ENCODE results near the gene TTC34.

Gene TTC34

DNA sequence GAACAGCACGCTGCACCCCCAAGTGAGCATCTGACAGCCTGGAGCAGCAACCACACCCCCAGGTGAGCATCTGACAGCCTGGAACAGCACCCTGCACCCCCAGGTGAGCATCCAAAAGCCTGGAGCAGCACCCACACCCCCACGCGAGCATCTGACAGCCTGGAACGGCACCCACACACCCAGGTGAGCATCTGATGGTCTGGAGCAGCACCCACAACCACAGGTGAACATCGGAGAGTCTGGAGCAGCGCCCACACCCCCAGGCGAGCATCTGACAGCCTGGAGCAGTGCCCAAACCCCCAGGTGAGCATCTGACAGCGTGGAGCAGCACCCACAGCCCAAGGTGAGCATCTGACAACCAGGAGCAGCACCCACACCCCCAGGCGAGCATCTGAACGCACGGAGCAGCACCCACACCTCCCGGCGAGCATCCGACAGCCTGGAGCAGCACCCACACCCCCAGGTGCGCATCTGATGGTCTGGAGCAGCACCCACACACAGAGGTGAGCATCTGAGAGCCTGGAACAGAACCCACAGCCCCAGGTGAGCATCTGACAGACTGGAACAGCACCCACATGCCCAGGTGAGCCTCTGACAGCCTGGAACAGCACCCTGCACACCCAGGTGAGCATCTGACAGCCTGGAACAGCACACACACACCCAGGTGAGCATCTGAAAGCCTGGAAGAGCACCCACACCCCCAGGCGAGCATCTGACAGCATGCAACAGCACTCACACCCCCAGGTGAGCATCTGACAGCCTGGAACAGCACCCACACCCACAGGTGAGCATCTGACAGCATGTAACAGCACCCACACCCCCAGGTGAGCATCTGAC lies 145.7 kb downstream of the TTC34 start:
- DNase-seq, result peak; percentile 16 to 19

DNA sequence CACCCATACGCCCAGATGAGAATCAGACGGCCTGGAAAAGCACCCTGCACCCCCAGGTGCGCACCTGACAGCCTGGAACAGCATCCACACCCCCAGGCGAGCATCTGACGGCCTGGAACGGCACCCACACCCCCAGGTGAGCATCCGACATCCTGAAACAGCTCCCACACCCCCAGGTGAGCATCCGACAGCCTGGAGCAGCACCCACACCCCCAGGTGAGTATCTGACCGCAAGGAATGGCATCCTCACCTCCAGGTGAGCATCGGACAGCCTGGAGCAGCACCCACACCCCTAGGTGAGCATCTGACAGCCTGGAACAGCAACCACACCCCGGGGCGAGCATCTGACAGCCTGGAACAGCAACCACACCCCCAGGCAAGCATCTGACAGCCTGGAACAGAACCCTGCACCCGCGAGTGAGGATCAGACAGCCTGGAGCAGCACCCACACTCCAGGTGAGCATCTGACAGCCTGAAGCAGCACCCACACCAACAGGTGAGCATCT lies 147.0 kb downstream of the TTC34 start:
- DNase-seq, result peak; percentile 16 to 18

DNA sequence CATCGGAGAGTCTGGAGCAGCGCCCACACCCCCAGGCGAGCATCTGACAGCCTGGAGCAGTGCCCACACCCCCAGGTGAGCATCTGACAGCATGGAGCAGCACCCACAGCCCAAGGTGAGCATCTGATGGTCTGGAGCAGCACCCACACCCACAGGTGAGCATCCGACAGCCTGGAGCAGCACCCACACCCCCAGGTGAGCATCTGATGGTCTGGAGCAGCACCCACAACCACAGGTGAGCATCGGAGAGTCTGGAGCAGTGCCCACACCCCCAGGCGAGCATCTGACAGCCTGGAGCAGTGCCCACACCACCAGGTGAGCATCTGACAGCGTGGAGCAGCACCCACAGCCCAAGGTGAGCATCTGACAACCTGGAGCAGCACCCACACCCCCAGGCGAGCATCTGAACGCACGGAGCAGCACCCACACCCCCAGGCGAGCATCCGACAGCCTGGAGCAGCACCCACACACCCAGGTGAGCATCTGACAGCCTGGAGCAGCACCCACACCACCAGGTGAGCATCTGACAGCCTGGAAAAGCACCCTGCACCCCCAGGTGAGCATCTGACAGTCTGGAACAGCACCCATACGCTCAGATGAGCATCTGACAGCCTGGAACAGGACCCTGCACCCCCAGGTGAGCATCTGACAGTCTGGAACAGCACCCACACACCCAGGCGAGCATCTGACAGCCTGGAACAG lies 147.6 kb downstream of the TTC34 start:
- DNase-seq, result peak; percentile 30 to 37

DNA sequence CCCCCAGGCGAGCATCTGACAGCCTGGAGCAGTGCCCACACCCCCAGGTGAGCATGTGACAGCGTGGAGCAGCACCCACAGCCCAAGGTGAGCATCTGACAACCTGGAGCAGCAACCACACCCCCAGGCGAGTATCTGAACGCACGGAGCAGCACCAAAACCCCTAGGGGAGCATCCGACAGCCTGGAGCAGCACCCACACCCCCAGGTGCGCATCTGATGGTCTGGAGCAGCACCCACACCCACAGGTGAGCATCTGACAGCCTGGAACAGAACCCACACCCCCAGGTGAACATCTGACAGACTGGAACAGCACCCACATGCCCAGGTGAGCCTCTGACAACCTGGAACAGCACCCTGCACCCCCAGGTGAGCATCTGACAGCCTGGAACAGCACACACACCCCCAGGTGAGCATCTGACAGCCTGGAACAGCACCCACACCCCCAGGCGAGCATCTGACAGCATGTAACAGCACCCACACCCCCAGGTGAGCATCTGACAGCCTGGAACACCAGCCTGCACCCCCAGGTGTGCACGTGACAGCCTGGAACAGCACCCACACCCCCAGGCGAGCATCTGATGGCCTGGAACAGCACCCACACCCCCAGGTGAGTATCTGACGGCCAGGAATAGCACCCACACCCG lies 148.4 kb downstream of the TTC34 start:
- DNase-seq, result peak in 1 of 2 experiments; percentile 24

DNA sequence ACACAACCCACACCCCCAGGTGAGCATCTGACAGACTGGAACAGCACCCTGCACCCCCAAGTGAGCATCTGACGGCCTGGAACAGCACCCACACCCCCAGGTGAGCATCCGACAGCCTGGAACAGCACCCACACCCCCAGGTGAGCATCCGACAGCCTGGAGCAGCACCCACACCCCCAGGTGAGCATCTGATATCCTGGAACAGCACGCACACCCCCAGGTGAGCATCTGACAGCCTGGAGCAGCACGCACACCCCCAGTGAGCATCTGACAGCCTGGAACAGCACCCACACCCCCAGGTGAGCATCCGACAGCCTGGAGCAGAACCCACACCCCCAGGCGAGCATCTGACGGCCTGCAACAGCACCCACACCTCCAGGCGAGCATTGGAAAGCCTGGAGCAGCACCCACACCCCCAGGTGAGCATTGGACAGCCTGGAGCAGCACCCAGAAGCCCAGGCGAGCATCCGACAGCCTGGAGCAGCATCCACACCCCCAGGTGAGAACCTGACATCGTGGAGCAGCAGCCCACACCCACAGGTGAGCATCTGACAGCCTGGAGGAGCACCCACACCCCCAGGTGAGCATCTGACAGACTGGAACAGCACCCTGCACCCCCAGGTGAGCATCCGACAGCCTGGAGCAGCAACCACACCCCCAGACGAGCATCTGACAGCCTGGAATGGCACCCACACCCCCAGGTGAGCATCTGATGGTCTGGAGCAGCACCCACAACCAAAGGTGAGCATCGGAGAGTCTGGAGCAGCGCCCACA lies 149.2 kb downstream of the TTC34 start:
- DNase-seq, result peak; percentile 8 to 12

DNA sequence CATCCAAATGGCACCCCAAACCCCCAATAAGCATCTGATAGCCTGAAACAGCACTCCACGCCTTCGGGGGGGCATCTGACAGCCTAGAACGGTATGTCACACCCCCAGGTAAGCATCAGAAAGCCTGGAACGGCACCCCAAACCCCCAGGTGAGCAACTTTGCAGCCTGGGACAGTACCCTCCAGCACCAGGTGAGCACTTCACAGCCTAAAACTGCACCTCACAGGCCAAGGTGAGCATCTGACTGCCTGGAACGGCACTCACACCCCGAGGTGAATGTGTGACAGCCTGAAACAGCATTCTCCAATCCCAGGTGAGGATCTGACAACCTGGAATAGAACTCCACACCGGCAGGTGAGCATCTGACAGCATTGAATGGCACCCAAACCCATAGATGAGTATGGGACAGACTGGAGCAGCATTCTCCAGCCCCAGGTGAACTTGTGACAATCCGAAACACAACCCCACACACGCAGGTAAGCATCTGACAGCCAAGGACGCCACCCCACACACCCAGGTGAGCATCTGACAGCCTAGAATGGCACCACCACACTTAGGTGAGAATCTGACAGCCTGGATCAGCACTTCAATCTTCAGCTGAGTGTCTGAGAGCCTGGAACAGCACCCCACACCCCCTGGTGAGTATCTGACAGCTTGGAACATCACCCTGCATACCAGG lies 150.4 kb downstream of the TTC34 start:
- peak; percentile 5 to 7 for DNase-seq

DNA sequence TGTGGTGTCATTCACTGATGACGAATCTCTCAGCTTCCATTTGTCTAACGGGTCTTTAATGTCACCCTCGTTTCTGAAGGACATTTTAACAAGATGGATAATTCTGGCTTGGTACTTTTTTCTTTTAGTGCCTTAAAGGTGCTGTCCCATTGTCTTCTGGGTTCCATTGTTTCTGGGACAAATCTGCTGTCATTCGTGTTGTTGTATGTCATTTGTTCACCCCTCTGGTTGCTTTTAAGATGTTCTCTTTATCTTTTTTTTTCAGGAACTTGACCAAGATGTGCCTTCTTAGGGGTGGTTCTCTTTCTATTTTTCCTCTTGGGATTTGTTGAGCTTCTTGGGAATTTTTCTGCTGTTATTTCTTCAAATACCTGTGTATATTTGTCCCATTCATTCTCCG lies 154.7 kb downstream of the TTC34 start:
- no peak for DNase-seq

DNA sequence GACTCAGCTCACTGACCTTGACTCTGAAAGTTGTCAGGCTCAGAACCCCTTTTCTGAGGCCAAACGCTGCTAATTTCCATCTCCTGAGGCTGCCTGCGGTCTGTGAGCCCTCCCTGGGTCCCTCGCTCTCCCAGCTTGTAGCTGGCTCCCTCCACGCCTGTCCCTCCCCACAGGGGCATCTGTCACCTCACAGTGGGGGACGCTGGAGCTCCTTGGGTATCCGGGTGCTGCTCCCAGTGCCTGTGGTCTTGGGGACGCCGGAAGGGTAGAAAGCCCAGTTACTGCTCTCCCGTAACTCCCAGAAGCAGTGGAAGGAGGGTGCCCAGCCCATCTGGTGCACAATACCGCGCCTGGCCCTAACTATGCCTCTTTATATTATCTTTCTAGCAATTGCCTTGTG lies 155.7 kb downstream of the TTC34 start:
- no peak for DNase-seq

DNA sequence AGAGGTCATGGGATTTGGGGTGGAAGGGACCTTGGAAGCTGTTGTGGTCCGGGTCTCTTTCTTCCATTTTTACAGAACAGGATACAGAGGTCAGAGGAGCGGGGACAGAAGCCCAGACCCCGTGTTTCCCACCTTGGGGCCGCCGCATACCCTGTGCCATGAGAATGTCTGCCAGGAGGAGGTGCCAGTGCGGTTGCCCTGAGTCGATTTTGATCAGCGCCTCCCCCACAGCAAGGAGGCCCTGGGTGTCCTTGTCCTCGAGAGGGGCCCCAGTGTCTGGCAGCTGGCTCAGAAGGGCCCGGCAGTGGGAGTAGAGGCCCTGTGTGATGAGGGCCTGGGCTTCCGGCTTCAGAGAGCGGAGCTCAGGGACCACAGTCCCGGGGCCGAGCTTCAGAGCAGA lies 156.3 kb downstream of the TTC34 start:
- DNase-seq, result no peak

DNA sequence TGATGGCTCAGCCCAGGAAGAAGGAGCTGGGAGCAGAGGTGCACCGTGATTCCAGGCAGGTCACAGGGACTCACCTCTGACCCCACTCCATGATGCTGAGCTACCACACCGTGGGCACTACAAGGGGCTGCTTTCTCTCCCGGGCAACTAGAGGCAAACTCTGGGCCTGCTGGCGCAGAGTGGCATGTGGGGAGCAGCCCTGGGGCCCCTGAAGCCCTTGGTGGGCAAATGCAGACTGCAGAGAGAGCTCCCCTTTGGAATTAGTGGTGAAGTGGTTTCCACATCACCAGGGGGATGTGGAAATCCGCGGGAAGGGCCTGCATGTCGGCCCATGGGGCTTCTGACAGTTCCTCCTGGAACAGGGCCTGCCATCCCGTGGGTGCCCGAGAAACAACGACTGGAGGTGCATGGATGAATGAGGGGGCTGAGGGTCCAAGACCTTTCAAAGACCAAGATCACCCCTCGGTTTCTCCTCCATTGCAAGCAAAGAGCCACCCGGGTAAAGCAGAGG lies 156.8 kb downstream of the TTC34 start:
- no peak for DNase-seq

DNA sequence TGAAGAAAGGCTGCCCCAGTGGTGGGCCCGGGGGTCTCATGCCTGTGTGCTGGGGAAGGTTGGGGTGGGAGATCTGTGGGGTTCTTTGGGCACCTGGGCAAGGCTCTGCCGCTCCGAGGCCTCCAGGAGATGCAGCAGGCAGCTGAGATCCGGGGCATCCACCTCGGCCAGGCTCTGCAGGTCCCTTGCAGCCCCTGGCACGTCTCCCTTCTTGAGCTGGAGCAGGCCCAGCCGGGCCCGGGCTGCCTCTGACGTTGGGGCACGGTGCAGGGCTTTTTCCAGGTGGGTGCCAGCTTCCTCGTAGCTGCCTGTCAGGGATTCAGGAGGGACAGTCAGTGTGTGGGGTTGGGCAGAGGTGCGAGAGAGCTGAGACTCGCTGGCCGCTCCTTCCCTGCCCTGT lies 157.3 kb downstream of the TTC34 start:
- DNase-seq, result no peak

DNA sequence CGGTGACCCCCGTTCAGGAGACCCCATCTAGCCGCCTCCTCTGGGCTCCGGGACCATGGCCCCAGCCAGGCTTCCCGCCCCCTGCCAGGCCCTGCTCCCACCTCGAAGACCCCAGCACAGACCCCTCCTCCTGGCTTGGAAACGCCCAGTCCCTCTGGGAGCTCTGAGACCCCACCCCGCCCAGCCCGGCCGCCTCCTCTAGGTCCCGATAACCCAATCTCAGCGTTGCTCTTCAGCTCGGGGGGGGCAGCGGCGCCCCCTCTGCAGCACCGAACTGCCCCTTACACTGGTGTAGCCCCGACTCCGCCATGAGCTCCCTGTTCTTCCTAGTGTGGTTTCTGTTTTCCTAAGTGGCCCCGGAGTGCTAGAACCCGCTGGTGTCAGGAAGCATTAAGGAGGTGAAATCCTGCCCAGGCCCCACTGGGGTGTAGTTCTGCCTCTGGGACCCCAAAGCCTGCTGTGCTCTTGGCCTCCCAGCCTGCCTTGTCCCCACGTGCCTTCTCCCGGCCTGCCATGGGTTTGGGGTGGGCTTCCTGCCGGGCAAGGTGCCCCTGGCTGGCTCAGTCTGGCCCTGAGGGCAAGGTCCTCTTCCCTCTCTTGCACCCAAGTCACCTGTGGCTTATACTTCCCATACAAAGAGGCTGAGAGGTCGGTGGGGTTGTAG lies 157.9 kb downstream of the TTC34 start:
- DNase-seq, result no peak

DNA sequence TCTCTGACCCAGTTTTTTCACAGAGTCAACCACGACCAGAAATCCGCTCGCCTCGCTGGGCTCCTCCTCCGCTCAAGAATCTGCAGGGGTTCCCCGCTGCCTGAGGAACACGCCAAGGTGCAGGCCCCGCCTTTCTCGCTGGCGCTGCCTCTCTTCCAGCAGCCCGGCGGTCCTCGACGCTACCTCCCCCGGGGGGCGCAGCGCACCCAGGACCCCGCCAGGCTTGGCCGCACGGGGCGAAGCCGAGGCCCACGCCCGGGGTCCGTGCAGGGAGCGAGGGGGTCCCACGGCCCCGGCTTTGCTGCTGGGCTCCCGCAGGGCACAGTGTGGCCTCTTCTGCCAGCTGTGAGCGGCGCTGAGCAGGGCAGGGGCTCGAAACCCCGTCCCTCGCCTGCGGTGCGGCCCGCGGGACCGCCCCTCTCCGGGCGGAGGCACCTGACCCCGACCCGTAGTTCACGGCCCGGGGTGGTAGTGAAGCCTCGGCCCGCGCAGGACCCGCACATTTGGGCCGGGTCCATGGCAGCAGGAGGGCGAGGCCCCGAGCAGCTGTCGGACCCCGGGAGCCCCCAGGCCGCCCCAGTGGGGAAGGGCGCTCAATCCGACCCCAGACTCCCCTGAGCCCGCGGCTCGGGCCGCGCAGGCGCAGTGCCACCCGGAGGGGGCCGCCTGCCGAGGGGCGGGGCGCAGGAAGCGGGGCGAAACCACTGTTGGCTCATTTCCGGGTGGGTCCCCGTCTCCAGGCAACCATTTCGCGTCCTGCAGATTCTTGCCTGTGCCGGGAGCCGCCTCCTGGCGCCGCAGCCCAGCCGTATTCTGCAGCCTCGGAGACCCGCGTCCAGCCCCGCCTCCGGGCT lies 158.7 kb downstream of the TTC34 start:
- DNase-seq, result peak; percentile 95 to 96

DNA sequence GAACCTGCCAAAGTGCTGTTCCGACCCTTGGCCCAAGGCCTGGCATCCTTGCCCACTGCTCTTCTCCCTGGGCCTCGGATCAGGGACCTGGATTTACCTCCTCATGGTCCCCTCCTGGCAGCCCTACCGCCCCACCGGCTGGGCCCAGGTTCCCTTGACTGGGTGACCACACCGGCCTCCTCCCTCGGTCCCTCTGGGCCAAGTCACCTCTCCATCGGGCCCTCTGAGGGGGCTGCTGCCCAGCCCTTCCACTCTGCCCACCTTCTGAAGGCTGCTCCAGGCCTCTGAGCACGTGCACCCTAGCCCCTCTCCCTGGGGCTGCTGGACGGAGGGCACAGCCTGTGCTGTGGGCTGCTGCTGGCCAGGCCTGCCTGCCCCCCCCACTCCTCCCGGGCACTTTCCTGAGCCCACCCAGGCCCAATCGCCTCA lies 159.3 kb downstream of the TTC34 start:
- no peak for DNase-seq

DNA sequence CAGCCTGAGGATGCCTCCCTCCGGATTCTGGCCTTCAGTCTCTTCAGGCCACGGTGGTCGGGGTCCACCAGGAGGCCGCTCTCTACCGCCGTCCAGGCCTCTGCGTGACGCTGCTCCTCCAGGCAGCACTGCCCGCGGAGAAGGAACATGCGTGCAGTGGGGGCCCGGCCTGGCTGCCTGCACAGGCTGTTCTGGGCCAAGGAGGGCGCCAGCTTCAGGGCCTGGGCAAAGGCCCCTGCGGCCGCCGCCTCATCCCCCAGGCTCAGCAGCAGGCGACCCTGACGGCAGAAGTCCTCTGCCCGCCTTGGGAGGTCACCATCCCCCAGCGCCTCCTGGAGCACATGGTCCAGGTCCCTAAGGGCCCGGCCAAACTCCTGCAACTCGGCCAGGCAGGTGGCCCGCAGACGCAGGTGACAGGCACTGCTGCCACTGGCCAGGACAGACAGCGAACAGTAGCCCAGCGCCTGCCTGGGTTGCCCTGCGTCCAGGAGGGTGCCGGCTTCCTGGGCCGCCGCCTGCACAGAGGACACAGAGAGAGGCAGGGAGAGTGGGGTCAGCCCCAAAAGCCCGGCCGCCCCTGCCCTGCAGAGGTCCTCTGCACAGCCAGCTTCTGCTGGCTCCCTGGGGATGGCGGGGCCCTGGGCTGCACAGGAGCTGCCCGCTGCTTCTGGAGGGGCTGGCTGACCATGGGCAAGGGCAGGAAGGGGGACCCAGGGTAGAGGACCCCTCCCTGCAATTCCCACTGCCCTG lies 159.9 kb downstream of the TTC34 start:
- peak in 1 of 2 experiments; percentile 19 for DNase-seq

DNA sequence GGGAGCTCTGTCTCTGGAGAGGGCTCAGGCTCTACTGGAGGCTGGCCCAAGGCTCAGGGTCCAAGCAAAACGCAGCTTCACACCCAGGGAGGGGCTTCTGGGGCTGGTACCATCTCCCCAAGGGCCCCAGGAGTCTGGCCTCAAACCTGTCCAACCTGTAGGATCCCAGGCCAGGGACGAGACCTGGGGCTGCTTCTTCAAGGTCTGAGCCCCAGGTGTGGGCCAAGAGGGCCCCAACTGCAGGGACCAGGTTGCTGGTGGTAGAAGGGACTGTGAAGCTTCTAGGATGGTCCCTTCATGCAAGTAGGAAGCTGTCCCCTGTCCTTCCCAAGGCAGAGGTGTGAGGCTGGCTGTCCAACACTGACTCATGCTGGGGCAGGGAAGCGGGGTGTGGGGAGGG lies 160.9 kb downstream of the TTC34 start:
- peak in 1 of 2 experiments; percentile 18 for DNase-seq

DNA sequence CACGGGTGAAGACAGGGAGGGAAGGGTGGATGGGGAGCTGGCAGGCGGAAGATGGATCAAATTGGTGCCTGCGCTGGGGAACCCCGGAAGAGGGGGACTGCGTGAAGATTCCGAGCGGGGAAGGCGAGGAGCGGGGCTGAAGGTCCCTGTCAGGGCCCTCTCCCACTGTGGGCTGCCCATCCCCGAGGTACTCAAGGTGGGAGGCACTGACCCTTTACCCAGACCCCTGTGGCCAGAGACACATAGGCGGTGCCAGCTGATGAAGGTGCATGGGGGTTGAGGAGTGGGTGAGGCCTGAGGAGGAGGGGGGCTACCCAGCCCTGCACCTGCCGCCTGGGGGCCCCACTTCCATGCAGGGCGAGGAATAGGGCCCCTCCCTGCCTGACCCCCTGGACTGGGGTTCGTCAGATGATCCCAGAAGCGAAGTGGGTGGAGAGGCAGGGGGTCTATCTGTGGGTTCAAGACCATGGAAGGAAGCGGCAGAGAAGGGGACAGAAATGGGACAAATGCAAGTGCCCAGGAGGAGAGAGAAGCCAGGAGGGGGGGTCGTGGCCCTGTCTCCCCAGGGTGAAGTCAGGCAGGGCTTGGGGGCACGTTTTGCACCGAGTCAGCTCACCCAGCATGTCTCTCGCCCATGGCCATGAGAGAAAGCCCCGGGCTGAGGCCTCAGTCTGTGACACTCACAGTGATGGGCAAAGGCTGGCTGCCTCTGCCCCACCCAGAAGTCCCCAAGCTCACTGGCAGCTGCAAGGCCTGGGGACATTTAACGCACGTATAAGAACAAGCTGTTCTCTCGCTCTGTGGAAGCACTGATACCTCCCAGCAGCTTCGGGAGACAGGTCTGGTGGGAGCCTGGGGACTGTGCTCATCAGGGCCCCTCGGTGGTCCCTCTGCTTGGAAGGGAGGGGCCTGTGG lies 161.6 kb downstream of the TTC34 start:
- peak; percentile 13 to 14 for DNase-seq

DNA sequence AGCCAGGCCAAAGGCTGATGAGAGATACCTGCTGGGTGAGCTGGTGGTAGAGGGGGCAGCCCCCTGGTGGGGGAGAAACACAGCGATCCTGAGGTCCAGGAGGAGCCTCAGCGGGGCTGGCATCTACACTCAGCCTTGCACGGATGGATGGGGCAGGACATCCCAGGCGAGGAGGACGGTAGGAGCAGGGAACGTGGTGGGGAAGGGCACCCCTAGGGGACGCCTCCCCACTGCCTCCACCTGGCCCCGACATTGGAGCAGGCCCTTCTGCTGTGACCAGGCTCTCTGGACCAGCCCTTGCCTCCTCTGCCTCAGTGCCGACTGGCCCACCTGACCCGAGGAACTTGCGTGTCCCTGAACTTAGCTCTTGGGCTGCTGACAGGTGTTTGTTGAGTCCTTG lies 162.3 kb downstream of the TTC34 start:
- DNase-seq, result peak in 1 of 2 experiments; percentile 14

Data from activated T-cell treated with anti-CD3 and anti-CD28 coated beads, Interleukin-2, amount 50 U/mL, for 48 hours (primary cell).